AML-193 (cell line): ENCODE results near the gene STAU1.
"Not testable (repeated sequence)": the region's sequence is repeated elsewhere in the genome, so short reads cannot be mapped to it uniquely, and the experiment has no call there.

Experiments used
- DNase-seq, 2 experiments: peaks; one replicate each; lab custom pipeline; 2025; lab: John Stamatoyannopoulos, UW

STAU1 gene, protein sequence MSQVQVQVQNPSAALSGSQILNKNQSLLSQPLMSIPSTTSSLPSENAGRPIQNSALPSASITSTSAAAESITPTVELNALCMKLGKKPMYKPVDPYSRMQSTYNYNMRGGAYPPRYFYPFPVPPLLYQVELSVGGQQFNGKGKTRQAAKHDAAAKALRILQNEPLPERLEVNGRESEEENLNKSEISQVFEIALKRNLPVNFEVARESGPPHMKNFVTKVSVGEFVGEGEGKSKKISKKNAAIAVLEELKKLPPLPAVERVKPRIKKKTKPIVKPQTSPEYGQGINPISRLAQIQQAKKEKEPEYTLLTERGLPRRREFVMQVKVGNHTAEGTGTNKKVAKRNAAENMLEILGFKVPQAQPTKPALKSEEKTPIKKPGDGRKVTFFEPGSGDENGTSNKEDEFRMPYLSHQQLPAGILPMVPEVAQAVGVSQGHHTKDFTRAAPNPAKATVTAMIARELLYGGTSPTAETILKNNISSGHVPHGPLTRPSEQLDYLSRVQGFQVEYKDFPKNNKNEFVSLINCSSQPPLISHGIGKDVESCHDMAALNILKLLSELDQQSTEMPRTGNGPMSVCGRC

DNA sequence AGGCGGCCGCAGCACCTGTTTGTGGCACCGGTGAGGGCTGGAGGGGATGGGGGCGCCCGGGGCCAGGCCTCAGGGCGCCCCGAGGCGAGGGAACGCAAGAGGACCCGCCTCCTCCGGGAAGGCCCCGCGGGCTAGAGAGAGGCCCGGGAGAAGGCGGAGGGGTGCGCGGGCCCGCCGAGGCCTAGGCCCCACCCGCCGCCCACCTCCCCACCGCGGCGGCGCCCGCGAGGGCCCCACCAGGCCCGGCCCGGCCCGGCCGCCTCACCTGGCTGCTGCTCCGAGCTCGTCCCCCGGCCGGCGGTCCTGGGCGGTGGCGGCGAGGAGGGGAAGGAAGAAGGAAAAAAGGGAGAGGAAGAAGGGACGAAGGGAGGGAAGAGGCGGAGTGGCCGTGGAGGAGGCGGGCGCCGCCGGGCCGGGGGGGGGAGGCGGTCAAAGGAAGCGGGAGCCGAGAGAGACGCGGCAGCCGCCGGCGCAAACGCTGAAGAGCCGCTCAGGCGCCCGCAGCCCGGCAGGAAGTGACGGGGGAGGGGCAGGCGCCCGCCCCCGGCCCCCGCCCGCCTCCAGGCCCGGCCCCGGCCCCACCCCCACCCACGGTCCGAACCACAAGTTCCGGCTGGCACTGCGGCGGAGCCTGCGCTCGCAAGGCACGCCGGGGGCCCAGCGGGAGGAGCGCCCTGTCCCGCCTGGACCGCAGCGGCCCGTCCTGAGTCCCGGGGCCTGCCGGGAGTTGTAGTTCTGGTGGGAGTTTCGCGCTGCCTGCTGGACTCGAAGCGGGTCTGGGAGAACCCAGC is at the start of gene STAU1:
Gene STAU1 (minus strand): TSS at position 484 of the 791 bp plus-strand sequence. CDS start 22,133 bp downstream, outside the sequence.
- DNase-seq, result peak; percentile 83 to 88

DNA sequence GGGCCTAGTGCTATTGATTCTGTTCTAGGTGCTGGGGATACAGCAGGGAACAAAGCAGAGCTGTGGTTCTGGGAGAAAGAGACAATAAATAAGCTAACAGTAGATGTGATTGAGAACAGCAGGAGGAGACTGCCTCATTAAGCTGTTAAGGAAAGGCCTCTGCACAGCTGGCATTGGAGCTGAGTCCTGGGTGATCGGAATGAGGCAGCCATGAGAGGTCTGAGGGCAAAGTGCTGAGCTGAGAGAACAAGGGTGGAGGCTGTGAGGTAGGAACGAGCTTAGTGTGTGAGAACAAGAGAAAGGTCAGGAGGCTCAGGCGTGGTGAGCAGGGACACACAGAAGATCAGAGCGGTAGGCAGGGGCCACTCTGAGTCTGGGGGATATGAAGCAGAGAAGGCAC is 49.4 kb upstream of the STAU1 start:
- DNase-seq, result no peak

DNA sequence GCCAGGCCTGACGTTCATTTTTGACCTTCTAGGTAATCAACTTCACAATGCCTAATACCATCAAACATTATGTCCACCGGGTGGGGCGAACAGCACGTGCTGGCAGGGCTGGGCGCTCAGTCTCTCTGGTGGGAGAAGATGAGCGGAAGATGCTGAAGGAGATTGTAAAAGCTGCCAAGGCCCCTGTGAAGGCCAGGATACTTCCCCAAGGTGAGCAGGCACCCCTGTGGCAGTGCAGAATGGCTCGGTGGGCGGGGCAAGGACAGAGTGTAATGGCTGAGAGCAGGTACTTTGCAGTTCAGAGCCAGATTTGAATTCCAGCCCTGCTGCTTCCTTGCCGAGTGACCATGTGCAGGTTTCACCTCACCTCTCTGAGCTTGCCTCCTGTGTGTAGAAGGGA is 48.2 kb upstream of the STAU1 start:
- DNase-seq, result no peak

DNA sequence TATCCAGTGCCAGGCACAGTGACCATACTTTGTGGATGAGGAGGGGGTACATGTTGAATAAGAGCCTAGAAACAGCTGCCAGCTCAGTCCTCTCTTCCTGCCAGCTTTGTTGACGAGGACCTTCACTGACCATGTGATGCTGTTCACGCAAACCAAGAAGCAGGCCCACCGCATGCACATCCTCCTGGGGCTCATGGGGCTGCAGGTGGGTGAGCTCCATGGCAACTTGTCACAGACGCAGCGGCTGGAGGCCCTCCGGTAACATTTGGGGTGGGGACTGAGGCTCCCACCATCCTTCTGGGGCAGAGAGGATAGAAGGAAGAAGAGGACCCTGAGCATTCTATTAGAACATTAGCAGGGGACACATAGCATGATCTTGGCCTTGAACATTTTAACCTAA is 46.7 kb upstream of the STAU1 start:
- DNase-seq, result no peak

DNA sequence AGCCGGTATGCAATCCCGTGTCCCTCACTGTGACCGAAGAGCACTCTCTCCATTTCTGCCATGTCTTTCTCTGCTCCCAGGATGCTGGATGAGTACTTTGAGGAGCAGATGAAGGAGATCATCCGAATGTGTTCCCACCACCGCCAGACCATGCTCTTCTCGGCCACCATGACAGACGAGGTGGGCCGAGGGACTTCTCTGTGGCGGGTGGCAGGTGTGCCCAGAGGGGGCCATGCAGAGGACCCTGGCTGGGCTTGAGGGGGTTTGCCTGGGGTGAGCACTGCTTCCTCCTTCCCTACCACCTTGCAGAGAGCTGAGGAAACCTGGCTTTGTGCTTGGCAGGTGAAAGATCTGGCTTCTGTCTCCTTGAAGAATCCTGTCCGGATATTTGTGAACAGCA is 45.1 kb upstream of the STAU1 start:
- DNase-seq, result no peak

DNA sequence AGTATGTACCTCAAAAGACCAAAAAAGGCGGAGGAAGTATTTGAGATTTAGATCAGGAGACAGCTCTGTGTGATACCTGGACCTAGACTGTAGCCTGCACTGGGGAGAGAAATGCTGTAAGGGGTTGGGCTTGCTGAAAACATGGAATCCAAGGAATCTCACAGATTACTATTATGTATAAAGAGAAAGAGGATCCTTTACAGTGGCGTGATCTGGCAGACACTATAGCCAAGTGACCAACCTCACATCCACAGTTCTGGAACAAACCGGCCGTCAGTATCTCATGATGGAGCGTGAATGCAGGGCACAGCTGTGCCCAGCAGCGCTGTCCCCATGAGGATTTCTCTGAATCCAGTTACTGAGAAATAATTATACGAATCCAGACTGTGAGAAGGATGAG is 43.3 kb upstream of the STAU1 start:
- no peak for DNase-seq

DNA sequence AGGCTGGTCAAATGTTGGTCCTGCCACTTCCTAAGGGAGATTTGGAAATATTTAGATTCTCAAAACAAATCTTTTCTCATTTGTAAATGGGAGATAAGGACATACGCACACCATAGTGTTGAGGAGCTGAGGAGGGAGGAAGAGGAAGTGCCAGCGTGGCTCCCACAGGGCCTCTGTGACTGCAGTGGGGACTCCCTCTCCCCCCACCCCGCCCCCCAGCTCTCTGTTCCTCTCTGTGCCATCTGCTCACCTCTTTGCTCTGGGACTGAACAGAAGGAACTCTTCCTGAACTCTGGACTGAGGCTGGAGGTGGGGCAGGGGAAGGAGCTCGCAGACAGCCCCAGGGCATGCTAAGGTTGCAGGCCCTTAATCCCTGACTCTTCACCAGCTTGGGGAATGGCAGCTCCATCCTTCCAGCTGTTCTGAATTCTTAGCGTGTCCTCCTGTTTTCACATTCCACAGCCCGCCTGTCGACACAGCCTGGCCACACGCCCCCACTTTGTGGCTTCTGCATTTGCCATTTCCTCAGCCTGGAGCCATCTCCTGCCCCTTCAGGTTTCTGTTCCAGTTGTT is 42.5 kb upstream of the STAU1 start:
- peak; percentile 28 for DNase-seq

DNA sequence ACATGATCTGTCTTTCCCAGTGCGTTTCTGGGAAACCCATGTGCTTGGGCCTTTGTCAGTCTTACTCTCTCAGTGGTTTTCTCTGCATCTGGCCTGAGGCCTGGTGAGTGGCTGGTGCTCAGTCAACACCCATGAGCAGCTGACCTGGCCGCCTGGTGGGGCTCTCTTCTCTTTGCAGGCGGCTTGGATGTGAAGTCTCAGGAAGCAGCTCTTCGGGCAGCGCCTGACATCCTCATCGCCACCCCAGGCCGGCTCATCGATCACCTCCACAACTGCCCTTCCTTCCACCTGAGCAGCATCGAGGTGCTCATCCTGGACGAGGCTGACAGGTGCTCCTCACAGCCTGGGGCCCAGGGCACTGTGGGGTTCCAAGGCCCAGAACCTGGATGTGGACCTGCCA is 41.9 kb upstream of the STAU1 start:
- DNase-seq, result no peak

DNA sequence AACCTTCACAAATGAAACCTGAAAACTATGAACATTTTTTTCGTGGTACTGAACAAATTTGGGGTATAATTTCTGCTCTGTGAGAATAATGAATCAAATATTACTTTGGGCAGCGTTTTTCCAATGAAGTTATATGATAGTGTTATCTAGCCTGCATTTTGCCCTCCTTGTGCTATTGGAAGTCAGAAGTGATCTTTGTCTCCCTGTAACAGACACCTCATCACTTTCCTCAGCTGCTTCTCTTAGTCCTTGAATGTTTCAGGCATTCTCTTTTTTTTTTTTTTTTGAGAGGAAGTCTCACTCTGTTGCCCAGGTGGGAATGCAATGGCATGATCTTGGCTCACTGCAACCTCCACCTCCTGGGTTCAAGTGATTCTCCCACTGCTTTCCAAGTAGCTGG is 41.2 kb upstream of the STAU1 start:
- DNase-seq, result no peak

DNA sequence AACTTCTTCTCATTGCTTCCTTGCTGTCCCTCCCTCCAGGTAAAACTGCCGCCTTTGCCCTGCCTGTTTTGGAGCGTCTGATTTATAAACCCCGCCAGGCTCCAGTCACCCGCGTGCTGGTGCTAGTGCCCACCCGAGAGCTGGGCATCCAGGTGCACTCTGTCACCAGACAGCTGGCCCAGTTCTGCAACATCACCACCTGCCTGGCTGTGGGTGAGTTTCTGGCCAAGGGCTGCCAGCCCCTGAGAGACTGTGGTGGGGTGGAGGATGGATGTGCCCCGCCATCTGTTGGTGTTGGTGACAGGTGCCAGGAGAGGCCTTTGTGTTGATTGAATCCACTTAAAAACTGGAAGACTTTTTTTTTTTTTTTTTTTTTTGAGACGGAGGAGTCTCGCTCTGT is 40.5 kb upstream of the STAU1 start:
- no peak for DNase-seq

DNA sequence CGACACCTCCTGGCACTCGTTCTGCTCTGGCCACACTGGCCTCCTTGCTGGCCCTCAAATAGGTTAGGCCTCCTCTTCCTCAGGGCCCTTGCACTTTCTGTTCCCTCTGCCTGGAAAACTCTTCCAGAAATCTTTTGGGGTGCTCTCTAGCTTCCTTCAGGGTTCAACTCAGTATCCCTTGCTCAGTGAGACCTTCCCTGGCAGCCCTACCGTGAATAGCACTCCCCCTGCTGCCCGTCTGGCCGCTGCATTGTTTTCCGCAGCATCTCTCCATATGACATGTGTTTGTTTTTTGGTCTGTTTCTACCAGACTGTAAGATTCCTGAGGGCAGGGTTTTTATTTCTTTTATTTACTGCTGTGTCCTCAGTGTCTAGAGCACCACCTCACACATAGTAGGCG is 37.8 kb upstream of the STAU1 start:
- no peak for DNase-seq

DNA sequence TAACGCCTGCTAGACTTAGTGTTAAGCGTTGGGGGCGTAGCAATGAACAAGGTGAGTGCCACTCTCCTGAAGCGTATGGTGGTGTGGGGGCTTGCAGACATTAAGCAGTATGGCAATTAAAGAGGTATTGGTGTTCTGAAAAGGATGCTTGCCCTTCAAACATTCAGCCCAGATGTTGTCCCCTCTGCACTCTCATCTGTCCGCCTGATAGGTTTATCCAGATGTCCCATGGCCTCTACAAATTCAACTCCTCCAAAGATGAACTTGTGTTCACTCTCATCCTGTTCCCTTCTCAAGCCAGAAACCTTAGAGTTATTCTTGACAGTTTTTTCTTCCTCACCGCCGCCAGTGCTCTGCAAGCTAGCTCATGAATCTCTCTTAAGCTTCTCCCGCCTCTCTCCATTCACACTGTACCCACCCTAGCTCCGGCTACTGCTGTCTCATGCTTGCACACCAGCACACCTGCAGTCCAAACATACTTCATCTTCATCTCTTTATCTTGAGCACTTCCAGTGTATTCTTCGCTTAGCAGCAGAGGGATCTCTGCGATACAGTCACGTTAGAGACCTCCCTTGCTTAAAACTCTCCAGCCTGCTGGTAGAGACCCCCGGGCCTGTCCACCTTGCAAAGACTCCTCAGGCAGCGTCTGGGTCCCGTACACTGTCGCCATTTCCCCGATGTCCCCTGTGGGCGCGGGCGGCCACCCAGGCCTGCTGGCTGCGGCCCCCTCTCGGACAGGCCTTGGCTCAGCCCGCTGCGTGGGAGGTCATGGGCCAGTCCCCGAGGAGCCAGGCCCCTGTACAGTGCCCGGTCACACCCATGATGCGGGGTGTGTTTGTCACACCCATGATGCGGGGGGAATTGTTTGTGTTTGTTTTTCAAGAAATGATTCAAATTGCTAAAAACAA is 32.0 kb upstream of the STAU1 start:
- DNase-seq, result no peak

DNA sequence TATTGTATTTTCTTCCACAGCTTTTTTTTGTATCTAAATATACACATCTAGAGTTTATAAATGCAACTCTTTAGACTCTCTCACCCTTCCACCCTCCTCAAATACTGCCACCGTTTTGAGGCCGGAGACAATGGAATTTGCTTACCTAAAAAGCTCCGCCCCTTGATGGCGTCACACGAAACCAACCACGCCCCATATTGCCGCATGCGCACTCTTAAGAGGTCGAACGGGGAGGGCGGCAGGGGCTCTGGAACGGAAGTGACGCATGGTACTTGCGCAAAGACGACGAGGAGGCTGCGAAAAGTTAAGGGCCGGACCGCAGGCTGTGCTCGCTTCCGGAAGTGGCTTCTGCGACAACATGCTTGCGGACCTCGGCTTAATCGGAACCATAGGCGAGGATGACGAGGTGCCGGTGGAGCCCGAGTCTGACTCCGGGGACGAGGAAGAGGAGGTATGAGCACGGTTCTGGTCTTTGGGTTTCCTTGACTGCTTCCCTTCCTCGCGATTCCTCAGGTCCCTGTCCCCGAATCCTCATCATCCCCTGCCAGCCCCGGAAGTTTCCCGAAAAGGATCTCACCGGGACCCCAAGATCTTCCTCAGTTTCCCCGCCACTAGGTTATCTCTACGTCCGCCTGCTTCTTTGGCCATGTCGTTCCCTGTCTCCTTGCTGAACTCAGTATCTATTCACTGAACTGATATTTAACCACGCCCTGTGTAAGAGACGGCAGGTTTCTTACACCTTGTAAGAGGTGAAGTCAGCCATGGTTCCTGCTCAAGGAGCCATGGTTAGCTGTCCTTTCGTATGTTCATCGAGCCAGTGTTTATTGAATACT is 31.2 kb upstream of the STAU1 start, which contains the start of gene DDX27:
Gene DDX27 (plus strand): TSS at position 326 of the 833 bp plus-strand sequence. CDS start 33 bp downstream, at position 359.
- DNase-seq, result peak; percentile 92 to 98

DNA sequence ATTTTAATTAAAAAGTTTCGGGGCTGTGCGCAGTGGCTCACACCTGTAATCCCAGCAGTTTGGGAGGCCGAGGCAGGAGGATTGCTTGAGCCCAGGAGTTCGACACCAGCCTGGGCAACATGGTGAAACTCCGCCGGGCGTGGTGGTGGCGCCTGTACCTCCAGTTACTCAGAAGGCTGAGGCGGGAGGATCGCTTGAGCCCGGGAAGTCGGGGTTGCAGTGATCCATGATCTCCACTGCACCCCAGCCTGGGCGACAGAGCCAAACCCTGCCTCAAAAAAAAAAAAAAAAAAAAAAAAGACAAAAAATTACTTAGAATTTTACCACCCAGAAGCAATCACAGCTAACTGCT is 30.6 kb upstream of the STAU1 start:
- DNase-seq, result not testable (repeated sequence)

DNA sequence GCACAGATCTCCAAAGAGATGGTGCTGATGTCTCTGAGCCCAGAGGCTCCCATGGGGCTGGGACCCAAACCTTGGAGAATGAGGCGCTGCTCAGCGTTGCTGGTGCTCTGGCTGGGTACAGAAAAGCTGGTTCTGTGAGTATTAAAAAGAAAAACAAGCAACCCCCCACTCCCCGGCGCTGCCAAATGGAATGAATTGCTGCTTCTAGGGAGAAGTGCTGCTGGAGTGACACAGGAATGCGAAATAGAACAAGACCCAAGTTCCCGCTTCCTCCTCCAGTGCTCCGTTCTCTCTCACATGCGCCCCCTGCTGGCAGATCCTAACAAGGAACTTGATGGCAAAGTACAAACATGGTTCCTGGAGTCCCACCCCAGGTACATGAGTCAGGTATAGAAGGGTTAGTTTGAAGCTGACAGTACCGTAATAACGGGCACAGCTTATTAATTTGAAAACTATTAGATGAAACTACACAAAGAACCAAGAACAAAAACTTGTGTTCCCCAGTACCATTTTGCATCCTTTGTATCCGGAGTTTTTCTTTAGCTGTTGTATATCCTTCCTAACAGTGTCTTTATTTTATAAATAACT is 29.0 kb upstream of the STAU1 start:
- DNase-seq, result peak; percentile 79 to 86

DNA sequence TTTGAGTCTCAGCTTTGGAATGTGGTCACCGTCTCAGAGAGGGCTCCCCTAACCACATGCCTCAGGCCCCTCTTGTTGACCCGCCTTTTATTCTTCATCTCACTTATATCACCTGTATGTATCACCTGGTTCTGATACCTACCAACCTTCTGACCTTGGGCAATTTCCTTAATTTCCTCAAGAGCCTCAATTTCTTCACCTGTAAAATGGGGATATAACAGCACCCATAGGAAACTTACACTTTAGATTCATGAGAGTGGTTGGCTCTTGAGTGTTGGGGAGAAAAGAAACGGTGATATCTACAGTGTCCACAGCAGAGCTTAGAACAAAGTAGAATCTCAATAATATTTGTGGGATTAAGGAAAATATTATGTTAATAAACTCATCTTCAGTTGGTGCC is 27.1 kb upstream of the STAU1 start:
- no peak for DNase-seq

DNA sequence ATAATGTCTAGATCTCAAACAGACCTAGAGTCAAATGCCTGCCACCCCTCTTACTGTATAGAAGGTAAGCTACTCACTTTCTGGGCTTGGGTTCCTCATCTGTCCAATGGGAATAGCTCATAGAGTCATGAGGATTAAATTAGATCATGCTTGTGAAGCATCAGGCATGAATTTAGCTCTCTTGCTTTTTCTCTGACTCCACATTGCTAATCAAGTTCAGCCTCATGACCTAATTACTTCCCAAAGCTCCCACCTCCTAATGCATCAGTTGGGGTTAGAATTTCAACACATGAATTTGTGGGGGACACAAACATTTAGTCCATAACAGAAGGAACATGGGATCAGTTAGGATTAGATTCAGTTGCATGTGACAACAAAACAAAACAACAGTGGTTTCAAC is 26.4 kb upstream of the STAU1 start:
- DNase-seq, result no peak

DNA sequence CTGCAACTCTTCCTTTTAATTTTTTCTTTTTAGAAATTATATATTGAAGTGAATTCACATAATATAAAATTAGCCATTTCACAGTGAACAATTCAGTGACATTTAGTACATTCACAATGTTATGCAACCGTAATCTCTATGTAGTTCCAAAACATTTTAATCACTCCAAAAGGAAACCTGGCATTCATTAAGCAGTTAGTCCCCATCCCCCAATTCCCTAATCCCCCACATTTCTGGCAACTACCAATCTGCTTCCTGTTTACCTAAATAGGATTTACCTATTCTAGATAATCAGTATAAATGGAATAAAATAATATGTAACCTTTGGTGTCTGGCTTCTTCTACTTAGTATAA is 22.6 kb upstream of the STAU1 start:
- no peak for DNase-seq

DNA sequence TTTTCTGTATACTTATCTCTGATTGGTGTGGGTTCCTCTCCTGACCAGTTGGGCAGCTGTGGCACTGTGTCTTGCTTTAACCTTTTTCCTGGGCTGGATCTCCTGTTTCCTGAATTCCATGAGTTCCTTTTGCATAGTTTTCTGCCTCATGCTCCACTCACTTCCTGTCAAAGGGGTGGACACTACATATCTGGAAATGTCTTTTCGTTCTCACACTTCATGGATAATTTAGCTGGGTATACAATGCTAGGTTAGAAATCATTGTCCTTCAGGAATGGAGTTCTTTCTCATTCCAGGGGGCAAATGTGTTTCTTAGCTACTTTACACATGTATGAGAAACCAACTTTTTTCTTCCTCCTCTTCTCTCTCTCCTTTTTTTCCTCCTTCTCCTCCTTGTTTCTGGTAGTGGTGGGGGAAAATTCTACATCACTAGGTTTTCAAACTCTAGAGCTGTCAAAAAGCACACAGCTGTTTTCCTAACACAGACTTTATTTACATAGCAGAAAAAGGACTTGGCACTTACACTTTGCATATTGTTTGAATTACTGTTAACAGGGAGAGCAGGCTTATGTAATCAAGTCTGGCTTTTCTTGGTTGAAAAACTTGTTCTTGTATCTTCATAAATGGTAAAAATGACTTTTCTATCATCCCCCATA is 22.1 kb upstream of the STAU1 start:
- no peak for DNase-seq

DNA sequence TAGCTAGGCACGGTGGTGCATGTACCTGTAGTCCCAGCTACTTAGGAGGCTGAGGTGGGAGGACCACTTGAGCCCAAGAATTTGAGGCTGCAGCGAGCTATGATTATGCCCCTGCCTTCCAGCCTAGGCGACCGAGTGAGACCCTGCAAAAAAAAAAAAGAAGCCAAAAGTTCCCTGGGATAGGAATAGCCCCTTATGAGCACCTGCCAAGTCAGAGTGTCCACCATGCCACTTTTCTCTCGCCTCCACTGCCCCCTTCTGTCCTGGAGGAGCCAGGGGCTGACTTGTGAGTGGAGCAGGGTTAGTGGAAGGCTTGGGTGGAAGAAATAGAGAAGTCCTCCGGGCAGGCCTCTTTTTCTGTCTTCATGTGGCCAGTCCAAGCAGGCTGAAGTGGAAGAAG is 18.9 kb upstream of the STAU1 start:
- DNase-seq, result peak in 1 of 2 experiments; percentile 16
